GM21447 (cell line): ENCODE measurements around the gene IFI27L1.
"Not testable (repeated sequence)": the region's sequence is repeated elsewhere in the genome, so short reads cannot be mapped to it uniquely, and the experiment has no call there.

Source experiments
- ATAC-seq: cut with Tn5 transposase; IDR thresholded peaks from one replicate; pipeline ENCODE4 v1.9.1; 2021; ENCODE audit not compliant: unreplicated experiment

The IFI27L1 gene

GRCh38 chr14:94047581-94047980, 33.5 kb upstream of the IFI27L1 start:
- ATAC-seq = no peak

DNA sequence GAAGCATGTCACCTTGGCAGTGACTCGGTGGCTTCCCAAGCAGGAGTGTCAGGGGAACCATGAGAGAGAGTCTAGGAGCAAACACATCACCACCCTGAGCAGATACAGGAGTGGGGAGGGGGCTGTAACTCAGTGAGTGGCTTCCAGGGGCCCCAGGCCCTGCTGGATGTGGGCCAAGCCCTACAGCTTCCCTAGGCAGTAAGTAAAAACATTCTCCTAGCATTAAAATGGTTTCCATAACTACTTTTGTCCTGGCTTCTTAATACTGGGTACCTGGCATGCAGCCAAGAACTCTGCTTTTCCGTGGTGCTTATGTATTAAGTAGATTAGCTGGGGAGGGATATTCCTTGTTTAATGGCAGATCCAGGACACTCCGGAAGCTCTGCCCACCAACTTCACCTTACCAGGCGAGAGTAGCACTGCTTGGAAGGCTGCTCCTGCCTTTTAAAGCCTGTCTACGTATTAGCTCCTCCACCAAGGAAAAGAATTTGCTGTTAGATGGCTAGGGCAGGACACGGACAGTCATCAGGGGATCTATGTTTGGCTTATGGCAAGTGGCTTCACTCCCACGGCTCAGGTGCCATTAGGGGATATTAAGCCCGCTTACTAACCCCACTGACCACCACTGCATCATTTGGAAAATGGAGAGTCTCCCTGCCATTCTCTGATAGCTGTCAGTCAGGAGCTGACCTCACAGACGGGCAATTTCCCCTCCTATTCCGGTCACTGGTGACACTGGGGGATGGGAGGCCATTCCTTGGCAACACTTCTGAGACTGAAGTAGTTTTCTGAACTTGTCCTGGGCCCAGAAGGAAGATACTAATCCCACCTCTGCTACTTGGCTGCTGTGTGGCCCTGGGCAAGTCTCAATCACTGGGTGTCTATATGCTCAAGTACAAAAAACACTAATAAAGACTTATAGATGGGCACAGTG, 32.2 kb upstream of the IFI27L1 start:
- no peak for ATAC-seq

GRCh38 chr14:94049625-94050023, 31.5 kb upstream of the IFI27L1 start:
- no peak for ATAC-seq

- ATAC-seq = no peak
Observed at GRCh38 chr14:94050231-94050880, 30.8 kb upstream of the IFI27L1 start.

- no peak for ATAC-seq
Observed at GRCh38 chr14:94051115-94051514, 30.0 kb upstream of the IFI27L1 start.

DNA sequence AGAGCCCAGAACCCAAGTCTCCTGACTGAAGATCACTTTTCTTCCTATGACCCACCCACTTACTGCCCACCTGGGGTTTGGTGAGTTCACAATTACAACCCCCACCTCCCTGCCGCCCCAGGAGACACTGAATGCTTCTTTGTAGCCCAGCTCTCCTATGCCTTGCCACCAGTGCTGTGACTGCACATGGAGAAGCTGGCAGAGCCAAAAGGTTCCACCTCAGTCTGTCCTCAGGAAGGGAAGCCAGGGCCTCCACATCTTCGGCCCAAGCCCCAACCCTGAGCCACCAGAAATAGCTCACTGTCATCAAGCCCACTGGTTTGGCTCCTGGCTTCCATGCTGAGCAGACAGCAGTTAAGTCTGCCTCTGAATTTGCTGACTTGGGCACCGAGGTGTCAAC, 29.3 kb upstream of the IFI27L1 start:
- ATAC-seq = no peak

GRCh38 chr14:94052199-94052598, 28.9 kb upstream of the IFI27L1 start:
- no peak for ATAC-seq

DNA sequence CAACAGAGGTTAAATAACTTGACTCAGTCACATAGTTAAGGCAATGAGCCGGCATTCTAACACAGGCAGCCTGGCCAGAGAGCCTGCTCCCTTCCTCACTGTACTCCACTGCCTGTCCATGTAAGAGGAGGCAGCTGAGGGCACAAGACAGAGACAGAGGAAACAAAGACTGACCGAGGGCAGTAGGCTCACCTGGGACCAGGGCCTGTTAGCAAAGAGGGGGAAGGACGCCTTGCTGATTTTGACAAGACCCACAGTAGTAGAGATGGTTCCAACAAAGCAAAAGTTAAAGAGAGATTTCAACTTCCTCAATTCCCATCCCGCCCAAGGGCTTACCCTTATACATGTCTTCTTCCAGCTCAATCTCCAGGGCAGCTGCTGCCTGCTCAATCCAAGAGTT, 28.4 kb upstream of the IFI27L1 start:
- no peak for ATAC-seq

GRCh38 chr14:94054401-94054800, 26.7 kb upstream of the IFI27L1 start:
- no peak for ATAC-seq

DNA sequence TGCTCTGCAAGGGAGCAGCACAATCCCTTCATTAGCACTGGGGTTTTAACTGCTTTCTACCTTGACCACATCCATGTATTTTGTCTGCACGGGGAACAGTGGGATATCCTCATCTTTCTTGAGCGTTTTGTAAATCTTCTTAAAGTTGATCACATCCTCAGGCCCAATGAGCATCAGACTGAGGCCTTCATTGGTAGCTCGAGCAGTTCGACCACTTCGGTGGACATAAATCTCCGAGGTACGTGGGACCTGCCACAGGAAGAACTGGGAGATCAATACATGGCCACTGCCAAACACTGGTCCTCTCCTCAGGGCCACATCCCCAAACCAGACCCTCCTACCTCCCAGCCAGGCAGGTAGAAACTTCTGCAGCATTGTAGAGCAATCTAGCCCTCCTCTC, 26.2 kb upstream of the IFI27L1 start:
- no peak for ATAC-seq

DNA sequence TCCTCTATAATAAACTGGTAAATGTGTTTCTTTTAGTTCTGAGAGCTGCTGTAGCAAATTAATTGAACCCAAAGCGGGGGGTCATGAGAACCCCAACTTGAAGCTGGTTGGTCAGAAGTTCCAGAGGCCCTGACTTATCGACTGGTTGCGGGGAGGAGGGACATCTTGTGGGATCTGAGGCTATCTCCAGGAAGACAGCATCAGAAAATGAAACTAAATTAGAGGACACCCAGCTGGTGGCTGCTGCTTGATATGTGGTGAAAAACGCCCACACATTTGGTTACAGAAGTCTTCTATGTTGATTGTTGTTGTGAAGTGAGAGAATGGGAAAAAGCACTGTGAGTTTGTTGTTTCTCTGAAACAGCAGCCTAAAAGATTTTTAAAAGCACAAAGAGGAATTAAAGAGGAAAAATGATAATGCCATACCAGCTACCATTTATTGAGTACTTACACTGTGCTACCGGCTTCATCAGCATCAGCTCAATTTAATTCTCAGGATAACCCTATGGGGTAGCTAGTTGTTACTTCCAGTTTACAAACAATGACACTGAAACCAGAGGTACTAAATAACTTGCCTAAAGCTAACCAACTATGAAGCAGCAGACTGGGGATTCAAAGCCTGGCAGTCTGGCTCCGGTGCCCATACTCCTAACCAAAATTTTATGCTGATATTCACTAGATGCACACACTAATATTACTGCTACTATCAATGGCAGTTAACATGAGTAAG, 24.4 kb upstream of the IFI27L1 start:
- ATAC-seq = peak; percentile 75

DNA sequence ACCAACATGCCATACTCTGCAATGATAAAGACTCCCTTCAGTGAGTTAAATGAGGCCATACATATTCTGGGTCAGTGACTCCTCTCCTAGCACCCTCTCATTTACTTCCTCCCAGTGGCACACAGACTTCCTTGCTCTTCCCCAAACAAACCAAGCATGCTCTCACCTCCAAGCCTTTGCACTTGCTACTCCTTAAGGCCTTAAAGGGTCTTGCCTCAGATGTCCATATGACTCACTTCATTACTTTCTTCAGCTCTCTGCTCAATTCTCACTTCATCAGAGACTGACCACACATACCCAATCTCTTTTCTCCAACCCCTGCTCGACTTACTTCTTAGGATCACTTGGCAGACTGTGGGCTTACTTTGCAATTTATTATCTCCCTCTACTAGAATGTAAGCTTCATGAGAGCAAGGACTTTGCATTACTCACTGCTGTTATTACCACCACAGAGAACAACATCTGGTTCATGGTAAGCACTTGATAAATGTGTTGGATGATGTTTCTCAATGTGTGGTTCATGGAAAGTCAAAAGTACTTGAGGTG, 22.9 kb upstream of the IFI27L1 start:
- ATAC-seq = no peak

GRCh38 chr14:94058674-94059138, 22.4 kb upstream of the IFI27L1 start:
- no peak for ATAC-seq

- ATAC-seq = no peak
Observed at GRCh38 chr14:94059998-94060397, 21.1 kb upstream of the IFI27L1 start.

DNA sequence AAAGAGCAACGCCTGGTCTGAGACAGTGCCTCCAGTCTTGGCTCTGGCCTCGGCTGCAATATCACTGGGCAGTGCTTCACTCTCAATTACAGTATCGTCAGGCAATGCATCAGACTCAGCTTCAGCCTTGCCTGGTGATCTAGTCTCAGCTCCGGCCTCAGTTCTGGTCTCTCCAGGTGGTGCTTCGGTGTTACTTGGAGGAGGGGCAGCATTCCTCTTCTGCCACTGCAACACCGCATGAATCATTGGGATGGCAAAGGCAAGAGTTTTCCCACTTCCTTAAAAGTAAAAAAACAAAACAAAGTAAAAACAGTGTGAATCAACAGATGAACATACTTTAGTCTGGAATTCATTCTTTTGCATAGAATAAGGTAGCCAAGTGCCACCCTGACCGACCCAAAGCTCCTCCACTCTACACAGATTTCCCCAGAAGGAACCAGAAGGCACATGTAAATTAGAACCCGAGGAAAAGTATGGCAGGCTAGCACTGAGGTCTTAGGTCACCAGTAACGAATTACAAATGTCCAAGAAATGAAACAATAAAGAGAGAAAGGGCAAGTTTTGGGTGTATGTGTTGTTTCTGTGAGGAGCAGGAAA, 18.7 kb upstream of the IFI27L1 start:
- ATAC-seq = no peak

GRCh38 chr14:94066089-94066676, 14.9 kb upstream of the IFI27L1 start:
- ATAC-seq = no peak

- ATAC-seq = not testable (repeated sequence)
Observed at GRCh38 chr14:94072076-94072475, 9.0 kb upstream of the IFI27L1 start.

GRCh38 chr14:94074534-94074933, 6.6 kb upstream of the IFI27L1 start:
- no peak for ATAC-seq

DNA sequence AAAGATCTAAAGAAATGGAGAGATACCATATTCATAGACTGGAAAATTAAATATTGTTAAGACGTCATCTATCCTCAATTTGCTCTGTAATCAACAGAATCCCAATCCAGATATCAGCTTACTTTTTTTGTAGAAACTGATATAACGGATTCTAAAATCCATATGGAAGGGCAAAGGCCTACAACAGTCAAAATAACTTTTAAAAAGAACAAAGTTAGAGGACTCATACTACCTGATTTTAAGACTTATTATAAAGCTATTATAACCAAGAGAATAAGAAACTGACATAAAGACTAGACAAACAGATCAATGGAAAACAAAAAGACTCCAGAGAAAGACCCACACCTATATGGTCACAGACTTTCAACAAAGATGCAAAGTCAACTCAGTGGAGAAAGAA, 6.1 kb upstream of the IFI27L1 start:
- ATAC-seq = no peak

GRCh38 chr14:94077111-94077821, 3.8 kb upstream of the IFI27L1 start:
- ATAC-seq = no peak
